Natural killer cell (primary cell): ENCODE measurements around the gene SYS1. TPM values are rescaled to one million over a fixed set of nuclear protein-coding genes. Genes with fewer than 3 reads are reported as not detected.

Source experiments
- ATAC-seq, 3 donors: fragments of 150-1000 bp in 2 of 3; fragments of 200-7000 bp in 1 of 3; cut with Tn5 transposase; 1 replicate in 1 of 3; 2 replicates in 2 of 3; pipeline ENCODE4 v1.10.0; 2021; ENCODE audit warnings: mild to moderate bottlenecking in 2 of 3, moderate library complexity in 2 of 3
- DNase-seq, 2 donors: peaks; one replicate each; pipeline versions ENCODE4 v3.0.0 to v3.0.0-alpha.2; 2013 to 2021; ENCODE audit warnings: mixed read lengths in 1 of 2
- H3K27ac ChIP-seq: one replicate; pipeline ENCODE4 v1.5.1; 2013; ENCODE audit warnings: mild to moderate bottlenecking, low read length
- H3K27me3 ChIP-seq: one replicate; pipeline ENCODE4 v1.6.1; 2013; ENCODE audit warnings: low read length; ENCODE audit not compliant: control insufficient read depth, insufficient read depth
- H3K36me3 ChIP-seq: one replicate; pipeline ENCODE4 v1.6.1; 2013; ENCODE audit warnings: low read length; ENCODE audit not compliant: control insufficient read depth, insufficient read depth
- H3K4me1 ChIP-seq: one replicate; pipeline ENCODE4 v1.6.1; 2013; ENCODE audit warnings: low read length; ENCODE audit not compliant: control insufficient read depth, insufficient read depth
- H3K4me3 ChIP-seq: one replicate; pipeline ENCODE4 v1.5.1; 2013; ENCODE audit warnings: low read length
- H3K9me3 ChIP-seq: one replicate; pipeline ENCODE4 v1.6.1; 2013; ENCODE audit warnings: low read length; ENCODE audit not compliant: control insufficient read depth, insufficient read depth
- H3K27ac Mint-ChIP-seq, 2 donors: one replicate each; pipeline ENCODE4 v1.8.0; 2022; ENCODE audit warnings: mild to moderate bottlenecking in 2 of 2, mixed read lengths in 2 of 2, moderate library complexity in 1 of 2
- H3K27me3 Mint-ChIP-seq, 2 donors: one replicate each; pipeline ENCODE4 v1.8.0; 2022; ENCODE audit warnings: low read depth in 2 of 2, mixed read lengths in 2 of 2
- H3K36me3 Mint-ChIP-seq: one replicate; pipeline ENCODE4 v1.8.0; 2022; ENCODE audit warnings: mixed read lengths
- H3K4me1 Mint-ChIP-seq, 2 donors: one replicate each; pipeline ENCODE4 v1.8.0; 2022; ENCODE audit warnings: mixed read lengths in 2 of 2
- H3K4me3 Mint-ChIP-seq: one replicate; pipeline ENCODE4 v1.8.0; 2022; ENCODE audit warnings: mild to moderate bottlenecking, moderate library complexity, mixed read lengths
- H3K9me3 Mint-ChIP-seq, 2 donors: one replicate each; pipeline ENCODE4 v1.8.0; 2022; ENCODE audit warnings: mixed read lengths in 2 of 2
- WGBS: methylation state at CpG from one replicate; pipeline ENCODE4 v1.1.7; 2013; ENCODE audit warnings: missing lambda C conversion rate; ENCODE audit not compliant: insufficient coverage; 5-methylcytosine and 5-hydroxymethylcytosine counted together
- intact Hi-C: fragments of 100-400 bp; cut with micrococcal nuclease; formaldehyde crosslinking; loops from one replicate; pipeline ENCODE4 v1.14.2; 2022
- total RNA-seq, 4 donors: library from RNA; stranded (reverse); fragments of 120-200 nt in 1 of 4; gene quantifications; one replicate each; pipeline versions ENCODE4 v1.2.3 to v1.2.4, GENCODE V29; 2013 to 2022
- TF ChIP-seq, protein P1 (sequence below): fragments of 200-600 bp; IDR thresholded peaks from one replicate; pipeline ENCODE4 v1.8.0; 2022; ENCODE audit warnings: antibody characterized with exemption

SYS1 gene
- total RNA-seq, 3 donors from 2014 or later (not counting 1 experiment from before 2014, with no cell fraction given), result 73.8 to 77.4 (median 74.0) TPM

DNA sequence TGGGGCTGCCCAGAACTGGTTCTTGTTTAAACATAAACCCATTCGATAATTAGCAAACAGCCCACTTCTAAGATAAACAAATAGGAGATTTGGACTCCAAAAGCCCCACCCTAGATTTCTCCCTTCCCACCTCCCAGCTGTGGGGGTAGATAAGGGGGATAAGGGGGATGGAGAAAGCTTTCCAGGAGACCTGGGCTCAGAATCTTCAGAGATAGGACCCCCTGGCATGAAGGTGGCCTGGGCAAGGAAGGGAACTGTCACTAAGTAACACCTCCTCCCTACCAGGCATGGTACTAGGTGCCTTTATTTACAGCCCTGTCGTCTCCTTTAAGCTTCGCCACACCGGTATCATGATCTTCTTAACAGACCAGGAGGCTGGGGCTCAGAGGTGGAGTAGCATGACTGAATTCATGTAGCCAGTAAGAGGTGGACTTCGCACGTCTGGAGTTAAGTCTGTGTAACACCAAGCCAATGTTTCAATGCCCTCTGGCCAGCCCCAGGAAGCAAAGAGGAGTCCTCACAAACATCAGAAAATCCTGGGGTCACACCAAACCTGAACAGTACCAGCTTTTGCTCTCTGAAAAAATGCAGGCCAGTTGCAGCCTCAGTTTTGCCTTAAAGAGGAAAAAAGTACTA is 19.3 kb upstream of the SYS1 start:
- TF ChIP-seq, protein P1, sequence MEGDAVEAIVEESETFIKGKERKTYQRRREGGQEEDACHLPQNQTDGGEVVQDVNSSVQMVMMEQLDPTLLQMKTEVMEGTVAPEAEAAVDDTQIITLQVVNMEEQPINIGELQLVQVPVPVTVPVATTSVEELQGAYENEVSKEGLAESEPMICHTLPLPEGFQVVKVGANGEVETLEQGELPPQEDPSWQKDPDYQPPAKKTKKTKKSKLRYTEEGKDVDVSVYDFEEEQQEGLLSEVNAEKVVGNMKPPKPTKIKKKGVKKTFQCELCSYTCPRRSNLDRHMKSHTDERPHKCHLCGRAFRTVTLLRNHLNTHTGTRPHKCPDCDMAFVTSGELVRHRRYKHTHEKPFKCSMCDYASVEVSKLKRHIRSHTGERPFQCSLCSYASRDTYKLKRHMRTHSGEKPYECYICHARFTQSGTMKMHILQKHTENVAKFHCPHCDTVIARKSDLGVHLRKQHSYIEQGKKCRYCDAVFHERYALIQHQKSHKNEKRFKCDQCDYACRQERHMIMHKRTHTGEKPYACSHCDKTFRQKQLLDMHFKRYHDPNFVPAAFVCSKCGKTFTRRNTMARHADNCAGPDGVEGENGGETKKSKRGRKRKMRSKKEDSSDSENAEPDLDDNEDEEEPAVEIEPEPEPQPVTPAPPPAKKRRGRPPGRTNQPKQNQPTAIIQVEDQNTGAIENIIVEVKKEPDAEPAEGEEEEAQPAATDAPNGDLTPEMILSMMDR, result no peak
- no peaks in the 10 kb centered on the region for H3K9me3 Mint-ChIP-seq
- Histone ChIP-seq H3K9me3 (no peaks in the 10 kb centered on the region), H3K36me3 (no peaks in the 10 kb centered on the region), H3K4me3 (no peak overlapping the region), H3K27me3 (no peaks in the 10 kb centered on the region), H3K4me1 (peaks cover 19% of the 10 kb centered on the region), H3K27ac (no peak overlapping the region)
- no peak overlapping the region for H3K4me3 Mint-ChIP-seq
- no peak for ATAC-seq
- 92% methylated on average over 5 of the region's 6 CpGs for whole genome bisulfite sequencing
- no peak for DNase-seq
- peaks cover 0 to 14% of the 10 kb centered on the region in 2 donors for H3K4me1 Mint-ChIP-seq
- no peak overlapping the region for H3K27ac Mint-ChIP-seq
- intact Hi-C loops, result no loop called here
- H3K36me3 Mint-ChIP-seq, result no peaks in the 10 kb centered on the region
- no peaks in the 10 kb centered on the region for H3K27me3 Mint-ChIP-seq

DNA sequence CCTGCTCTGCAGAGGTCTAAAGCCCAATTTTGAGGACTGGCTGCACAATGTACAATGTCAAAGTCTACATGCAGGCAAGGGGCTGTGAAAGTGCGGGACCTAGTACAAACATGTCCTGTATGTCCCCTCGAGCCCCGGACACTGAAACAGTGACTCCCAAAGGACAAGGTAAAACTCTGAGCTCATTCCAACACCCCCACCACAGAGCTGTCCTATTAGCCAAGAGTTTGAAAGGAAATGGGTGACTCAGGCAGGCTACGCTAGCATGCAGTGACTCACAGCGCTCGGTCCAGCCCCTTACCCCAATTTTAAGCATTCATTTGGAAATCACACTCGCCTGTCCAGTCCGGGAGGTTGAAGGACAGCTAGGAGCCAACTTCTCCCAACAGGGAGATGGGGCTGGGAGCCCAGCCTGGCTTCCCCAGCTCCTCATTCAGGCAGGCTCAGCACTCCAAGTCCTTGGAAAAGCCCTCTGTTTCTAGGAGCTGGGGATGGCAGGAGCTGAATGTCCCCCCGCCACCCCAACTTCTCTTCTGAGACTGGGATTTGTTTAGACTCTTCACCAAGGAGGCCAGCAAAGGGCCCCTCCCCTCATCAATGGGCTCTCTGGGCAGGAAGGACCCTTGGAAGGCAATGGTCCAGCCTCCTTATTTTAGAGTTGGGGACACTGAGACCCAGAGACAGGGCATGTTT is 18.6 kb upstream of the SYS1 start:
- Mint-ChIP-seq H3K27me3 (no peaks in the 10 kb centered on the region), H3K4me3 (no peak overlapping the region), H3K4me1 (peaks cover 0 to 15% of the 10 kb centered on the region in 2 donors), H3K27ac (no peak overlapping the region), H3K9me3 (no peaks in the 10 kb centered on the region), H3K36me3 (no peaks in the 10 kb centered on the region)
- Histone ChIP-seq H3K27me3 (no peaks in the 10 kb centered on the region), H3K4me1 (peaks cover 20% of the 10 kb centered on the region), H3K27ac (no peak overlapping the region), H3K9me3 (no peaks in the 10 kb centered on the region), H3K4me3 (no peak overlapping the region), H3K36me3 (no peaks in the 10 kb centered on the region)
- DNase-seq (no peak), ATAC-seq (no peak)
- intact Hi-C loops, result no loop called here
- TF ChIP-seq, protein P1, result no peak
- WGBS, result 80% methylated on average over 9 of the region's 9 CpGs

DNA sequence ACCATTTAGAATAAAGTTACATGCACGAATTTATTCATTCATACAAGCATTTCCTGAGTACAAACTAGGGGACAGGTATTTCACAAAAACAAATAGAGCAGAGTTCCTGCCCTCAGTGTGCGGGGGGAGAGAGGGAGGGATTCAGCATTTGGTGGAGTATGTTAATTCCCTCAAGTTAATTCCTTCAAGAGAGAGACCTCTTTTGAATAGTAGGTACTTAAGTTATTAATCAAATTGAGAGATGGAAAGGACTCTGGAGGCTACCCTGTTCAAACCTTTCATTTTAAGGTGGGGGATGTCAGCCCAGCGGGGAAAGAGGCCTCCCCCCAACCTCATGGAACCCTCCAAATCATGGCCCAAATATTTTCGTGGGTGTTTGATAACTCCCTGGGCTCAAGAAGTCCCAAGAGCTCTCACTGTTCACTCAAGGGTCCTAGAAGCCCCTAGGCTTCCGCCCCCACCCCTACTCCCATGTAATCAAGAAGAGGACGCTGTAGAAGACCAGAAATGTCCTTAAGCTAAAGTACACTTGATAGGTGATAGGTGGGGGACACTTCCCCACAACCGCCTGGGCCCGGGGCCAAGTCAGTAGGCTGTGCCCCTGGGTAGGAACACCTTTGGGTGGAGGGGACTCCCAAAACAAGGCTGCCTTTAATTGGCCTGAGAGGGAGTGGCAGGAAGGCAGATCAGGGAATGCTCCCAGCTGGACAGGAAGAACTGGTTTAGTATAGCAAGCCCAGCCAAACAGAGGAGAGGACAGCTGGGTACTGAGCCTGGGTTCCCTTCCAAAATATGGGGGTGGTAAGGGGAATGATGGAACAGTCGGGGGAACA is 17.6 kb upstream of the SYS1 start:
- Histone ChIP-seq H3K4me3 (no peak overlapping the region), H3K9me3 (no peaks in the 10 kb centered on the region), H3K27me3 (no peaks in the 10 kb centered on the region), H3K4me1 (peaks cover 20% of the 10 kb centered on the region), H3K27ac (no peak overlapping the region), H3K36me3 (no peaks in the 10 kb centered on the region)
- Mint-ChIP-seq H3K4me3 (no peak overlapping the region), H3K36me3 (no peaks in the 10 kb centered on the region), H3K27me3 (no peaks in the 10 kb centered on the region), H3K4me1 (peaks cover 0 to 15% of the 10 kb centered on the region in 2 donors), H3K9me3 (no peaks in the 10 kb centered on the region), H3K27ac (no peak overlapping the region)
- DNase-seq, result no peak
- no peak for ATAC-seq
- intact Hi-C loops, result no loop called here
- 84% methylated on average over 6 of the region's 9 CpGs for WGBS
- TF ChIP-seq, protein P1, result no peak
